Stimulated activated CD8-positive, alpha-beta memory T cell treated with anti-CD3 and anti-CD28 coated beads, Interleukin-7, amount 100 ng/mL, for 48 hours (primary cell): Measurements from ENCODE around the gene LRRC74A.
A peak's percentile ranks its signal among the peaks of the same experiment; 100 is the strongest.

ENCODE experiments used
- DNase-seq, 2 donors: peaks; one replicate each; pipeline ENCODE4 v3.0.0-alpha.2; 2020; ENCODE audit warnings: low read depth in 1 of 2; ENCODE audit errors: extremely low read depth in 1 of 2

Gene LRRC74A

DNA sequence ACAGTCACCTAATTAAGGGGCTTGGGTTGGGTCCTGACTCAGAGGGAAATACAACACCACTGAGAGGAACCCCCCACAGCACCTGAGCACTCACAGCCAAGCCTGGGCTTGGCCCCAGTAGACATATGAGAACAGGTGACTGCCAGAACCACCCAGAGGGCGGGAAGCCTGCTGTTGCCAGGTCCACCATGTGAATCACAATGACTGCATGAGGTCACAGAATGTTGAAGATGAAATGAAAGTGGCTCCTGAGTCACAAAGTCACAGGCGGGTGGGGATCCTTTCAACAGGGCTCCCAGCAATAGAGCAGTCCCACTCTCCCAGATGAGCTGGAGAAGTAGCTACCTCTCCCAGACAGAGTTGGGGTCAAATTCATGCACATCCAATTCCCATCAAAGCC lies at the start of gene LRRC74A:
Gene LRRC74A (plus strand): TSS at position 287 of the 400 bp plus-strand sequence. CDS start 290 bp downstream, outside the sequence.
- DNase-seq, result no peak

DNA sequence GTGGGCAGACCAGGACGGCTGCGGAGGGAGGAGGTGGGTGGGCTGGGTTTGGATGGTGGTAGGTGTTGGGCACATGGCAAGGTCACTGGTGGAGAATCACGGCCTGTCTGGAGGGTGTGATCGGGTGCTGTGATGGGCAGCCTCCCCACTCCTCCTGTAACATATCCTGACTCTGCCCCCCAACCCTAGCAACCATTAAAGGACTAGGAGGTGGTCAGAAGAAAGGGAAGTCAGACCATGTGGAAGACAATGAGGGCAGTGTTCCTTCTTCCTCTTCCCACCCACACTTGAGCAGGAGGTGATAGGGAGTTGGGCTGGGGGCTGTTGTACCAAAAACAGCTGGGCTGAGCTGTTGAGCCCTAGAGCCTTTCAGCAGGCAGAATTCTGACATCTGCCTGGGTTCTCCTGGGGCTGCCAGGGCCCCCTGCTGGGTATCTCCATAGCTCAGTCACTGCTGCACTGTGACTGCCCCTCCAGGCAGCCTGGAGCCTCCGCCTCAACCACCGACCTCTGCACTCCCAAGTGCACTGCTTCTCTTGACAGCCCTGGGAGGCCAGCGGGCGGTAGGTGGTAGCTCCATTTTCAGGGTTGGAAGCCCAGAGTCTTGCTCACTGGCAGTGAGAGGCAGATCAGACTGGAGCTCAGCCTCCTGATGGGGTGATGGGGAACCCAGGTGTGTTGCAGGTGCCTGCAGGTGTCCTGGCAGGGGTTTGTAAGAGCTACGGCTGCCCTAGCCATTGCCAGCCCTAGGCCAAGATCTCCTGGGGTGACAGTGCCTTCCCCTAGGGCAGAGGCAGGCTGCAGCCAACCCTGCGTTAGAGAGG lies 49.6 kb upstream of the LRRC74A start:
- DNase-seq, result no peak

DNA sequence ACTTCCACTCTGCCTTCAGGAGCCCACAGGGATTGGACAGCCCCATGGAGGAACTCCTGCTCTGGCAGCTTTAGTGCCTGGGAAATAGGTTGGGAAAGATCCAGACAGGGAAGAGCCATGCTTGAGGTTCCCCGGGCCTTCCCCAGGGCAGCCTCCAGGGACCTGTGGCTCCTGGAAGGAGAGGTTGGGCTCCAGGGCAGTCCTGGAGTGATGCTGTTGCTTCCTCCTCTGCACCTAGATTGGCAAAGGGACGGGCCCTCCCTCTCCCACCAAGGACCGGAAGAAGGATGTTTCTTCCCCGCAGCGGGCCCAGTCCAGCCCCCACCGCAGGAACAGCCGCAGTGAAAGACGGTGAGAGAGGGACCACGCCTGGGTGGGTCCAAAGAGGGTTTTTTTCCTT lies 48.5 kb upstream of the LRRC74A start:
- DNase-seq, result no peak

DNA sequence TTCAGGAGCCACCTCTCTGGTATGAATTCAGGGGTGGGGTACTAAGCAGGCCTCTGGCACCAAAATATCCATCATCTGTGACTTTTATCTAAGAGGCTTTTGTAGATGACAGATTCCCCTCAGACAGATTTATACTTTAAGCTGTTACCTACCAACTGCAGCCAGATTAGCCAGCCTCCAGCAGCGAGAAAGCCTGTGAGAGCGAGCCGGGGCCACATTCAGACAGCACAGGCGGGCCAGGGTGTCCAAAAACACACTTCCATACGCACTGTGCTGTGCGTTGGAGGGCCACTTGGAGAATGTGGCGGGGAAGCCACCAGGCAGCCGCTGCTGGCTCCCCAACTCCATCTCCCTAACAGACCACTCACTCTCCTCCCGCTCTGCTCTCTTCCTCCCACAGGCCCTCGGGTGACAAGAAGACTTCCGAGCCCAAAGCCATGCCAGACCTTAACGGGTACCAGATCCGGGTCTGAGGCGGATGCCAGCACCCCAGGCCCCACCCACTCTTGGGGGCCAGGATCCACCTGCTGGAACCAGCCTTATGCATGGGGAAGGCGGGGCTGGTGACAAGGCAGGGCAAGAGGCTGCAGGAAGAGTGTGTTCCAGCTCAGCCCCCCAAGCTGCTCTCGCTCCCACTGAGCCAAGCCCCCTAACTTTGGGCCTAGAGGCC lies 47.5 kb upstream of the LRRC74A start:
- DNase-seq, result no peak

DNA sequence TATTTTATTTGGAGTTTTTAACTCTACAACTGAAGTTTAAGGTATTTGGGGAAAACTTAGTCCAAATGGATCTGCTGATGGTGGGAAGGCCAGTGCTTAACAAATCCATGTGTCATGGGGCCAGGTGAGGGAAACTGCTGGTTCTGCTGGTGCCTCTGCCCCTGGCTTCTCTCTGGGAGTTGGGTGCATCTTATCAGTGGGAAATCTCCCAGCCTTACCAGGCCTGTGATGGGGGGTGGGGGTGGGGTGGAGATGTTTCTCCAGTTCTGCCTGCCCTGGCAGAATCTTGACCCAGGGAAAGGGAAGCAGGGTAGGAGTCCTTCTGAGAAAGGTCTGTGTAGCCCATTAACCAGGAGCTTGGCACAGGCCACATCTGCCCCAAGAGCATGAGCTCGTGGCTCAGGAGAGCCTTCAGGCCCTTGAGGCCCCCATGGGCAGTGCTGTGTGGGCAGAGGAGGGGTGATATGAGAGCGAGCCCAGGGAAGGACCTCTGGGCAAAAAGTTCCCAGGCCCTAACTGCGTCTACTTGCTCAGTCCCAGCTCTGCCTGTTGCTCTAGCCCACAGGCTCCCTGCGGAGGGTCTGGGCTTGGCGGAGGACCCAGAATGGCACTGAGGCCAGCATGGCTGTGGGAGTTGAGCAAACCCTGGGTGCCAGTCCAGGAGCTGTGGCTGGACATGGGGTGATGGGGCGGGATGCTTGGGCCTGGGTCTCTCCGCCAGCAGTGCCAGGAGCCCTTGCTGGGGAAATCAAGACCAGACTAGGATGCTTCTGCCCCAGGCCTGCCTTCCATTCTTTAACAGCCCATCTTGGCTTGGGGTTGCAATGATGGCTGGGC lies 46.8 kb upstream of the LRRC74A start:
- no peak for DNase-seq

DNA sequence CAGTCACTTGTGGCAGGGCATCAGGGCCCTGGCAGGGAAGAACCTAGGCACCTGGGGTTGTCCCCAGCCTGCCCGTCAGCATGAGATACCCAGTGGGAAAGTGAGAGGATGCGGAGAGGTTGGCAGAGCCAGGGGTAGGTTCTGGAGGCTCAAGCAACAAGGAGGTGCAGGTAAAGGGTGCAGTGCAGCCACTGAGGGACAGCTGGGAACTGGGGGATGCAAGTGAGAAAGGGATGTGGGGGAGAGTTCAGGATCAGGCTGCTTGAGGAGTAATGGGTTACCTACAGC lies 46.2 kb upstream of the LRRC74A start:
- DNase-seq, result no peak

DNA sequence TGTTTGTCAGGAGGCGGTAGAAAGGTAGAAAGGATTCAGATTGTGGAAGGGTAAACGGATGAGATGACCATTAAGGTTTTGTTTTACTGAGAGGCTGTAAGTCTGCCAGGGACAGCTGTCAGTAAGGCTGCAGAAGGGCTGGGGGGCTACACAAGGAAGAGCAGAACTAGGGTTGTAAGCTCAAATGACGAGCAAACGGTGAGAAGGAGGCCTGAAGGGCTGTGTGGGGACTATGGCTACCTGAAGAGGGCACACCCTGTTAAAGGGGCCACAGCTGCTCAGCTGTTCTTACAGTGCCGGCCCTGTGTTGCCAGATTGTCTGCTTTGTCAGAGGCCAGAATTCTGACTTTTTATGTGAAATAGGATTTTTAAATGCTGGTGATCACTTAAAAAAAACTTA lies 45.8 kb upstream of the LRRC74A start:
- no peak for DNase-seq

DNA sequence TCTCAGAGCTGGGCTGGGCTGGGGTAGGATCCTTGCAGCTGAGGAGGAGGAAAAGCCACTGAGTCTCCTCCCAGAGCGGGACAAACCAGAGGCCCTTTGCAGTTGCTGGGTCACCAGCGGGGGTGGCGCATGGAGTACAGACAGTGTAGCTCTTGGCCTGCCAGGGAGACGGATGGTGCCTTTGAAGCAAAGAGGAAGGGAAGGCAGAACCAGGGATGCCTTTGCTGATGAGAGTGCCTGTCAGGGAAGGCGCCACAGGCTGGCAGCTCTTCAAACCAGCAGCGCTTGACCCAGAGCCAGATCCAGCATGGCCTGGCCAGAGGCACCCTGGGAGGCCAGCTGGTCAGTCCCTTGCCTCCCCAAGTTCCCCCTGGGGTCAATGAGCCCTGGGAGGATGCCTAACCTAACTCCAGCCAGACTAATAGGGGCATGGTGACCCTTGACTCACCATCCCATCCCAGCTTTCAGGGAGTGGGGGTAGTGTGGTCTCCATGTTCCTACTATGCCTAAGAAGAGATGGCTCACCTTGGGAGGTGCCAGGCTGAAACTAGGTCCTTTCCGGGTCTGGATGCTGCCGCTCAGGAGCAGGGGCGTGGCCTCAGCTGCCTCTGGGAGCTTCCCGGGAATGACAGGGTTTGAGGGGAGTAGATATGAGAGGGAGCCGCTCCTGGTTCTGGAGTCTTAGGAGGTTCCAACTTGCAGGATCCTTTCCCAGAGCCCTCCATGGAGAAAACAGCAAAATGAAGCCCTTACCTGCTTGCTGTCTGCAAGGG lies 45.1 kb upstream of the LRRC74A start:
- DNase-seq, result no peak

DNA sequence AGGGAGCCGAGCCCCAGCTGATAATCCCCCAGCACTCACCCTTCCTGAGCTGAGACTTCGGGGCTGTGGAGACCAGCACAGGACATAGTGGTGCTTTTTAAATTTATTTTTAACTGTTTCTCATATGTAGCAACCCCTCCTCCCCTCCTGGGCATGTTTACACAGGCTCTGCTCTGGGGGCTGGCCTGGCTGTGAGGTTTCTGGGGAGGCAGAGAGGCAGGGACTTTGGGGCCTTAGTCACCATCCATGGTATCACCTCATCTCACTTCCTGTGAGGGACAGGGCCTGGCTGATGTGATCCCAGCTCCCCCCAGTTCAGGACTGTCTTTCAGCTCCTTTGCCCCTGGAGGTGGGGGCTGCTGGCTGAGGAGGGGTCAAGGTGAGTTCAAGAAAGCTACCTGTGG lies 44.6 kb upstream of the LRRC74A start:
- no peak for DNase-seq

DNA sequence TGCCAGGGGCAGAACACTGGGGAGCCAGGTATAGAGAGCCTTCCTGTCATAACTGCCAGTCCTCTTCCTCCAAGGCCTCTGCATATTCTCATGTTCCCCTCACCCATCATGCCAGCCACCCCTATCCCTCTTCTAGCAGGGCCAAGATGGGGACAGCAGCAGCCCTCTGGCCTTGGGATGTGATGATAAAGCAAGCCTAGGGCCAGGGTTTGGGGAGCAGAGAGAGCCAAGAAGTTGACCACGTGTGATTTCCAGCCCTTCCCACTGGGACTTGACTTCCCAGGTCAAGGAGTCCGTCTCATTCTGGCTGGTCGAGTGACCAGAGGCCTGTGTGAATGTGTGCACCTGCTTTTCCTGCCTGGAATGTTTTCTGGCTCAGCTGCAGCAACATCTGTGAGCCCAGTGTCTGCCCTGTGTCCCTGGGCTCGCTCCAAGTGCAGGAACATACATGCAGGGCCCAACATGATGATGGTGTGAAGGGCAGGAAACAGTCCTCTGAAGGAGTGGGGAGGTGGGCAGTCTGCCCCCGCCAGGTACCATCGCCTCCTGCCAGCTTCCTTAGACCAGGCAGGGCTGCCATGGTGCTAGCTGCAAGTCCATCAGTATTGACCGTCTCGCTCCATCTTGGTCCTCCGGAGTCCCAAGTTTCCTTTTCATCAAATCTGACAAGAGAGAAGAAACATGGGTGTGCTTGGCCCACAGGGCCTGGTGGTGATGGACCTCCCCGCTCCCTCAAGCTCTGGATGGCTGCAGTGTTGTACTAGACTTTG lies 43.9 kb upstream of the LRRC74A start:
- DNase-seq, result no peak

DNA sequence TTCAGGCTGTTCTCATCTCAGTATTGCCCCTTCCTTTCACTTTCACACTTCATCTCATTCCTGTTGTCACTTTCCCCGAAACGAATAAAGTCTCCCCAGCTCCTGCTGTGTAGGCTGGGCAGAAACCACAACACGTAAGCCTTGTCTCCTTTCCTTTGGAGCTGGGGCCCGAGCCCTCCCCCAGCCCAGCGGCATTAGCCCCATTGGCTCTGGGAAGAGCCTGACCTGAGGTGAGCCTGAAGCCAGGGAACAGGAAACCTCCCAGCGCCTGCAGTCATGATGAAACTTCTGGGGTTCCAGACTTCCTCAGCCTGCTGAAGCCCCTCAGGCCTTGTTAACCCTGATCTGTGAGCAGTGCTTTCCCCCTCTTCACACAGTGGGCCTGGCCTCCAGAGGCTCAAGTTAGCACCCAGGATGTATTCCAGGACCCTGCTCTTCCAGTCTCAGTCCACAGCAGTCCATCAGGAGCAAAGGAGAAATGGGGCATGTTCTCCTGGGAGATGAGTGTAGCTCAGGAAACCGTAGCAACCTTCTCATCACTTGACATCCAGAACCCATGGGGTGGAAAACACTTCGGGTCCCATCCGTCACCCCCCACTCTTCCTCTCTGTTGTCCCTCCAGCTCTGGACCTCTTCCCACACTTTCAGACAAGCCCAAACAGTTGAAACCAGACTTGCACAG lies 43.2 kb upstream of the LRRC74A start:
- no peak for DNase-seq

DNA sequence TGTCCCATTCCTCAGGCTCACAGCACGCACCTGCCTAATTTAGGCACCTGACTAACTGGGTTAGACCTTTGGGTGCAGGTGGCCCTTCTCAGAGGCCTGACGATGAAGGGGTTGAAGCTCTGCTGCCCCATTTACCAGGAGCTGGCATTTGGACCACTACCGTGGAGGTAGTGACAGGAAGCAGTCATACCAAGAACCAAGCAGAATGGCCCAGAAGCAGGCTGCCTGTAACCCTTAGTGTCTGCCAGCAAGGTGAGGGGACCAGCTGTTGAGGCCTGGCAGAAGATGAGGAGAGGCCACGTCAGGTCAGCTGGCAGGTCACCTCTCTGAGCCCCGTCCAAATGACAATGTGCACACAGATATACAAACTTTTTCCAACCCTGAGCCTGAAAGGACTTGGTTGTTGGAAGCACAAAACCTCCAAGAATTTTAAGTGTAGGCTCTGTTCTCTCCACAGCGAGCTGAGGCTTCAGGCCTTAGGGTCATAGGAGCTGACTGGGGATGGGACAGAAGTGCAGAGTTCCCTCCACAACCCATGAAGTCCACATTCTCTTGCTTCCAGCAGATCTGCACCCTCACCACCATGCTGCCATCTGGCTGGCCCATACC lies 41.8 kb upstream of the LRRC74A start:
- no peak for DNase-seq

DNA sequence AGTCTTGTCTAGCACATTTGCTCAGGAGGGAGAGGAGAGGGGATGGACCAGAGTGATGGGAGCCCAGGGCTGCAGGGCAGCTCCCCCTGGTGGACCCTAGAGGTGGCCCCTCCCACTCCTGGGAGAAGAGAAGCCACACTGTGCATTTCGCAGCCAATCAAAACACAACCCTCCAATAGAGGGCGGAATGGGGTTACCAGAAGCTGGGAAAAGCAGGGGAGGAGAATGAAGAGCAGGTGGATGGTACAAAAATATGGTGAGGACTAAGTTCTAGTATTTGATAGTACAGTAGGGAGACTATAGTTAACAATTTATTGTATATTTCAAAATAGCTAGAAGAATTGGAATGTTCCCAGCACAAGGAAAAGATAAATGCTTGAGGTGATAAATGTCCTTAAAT lies 41.3 kb upstream of the LRRC74A start:
- DNase-seq, result peak in 1 of 2 donors; percentile 38

DNA sequence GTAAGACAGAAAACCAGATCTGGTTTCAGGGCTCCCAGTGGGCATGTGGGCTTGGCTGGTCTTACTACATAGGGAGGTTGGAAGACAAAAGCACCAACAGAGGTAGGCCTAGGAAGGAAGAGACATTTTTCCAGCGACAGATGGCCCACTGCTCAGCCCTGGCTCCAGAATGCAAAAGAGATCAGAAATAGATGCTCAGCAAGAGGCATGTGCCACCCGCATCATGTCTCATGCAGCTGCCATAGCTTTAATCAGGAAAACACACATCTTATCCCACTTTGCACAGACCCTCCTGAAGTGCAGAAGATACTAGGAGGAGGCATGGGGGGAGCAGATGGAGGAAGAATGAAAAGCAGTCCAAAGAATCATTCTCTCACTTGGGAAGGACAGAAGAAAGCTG lies 39.6 kb upstream of the LRRC74A start:
- DNase-seq, result no peak

DNA sequence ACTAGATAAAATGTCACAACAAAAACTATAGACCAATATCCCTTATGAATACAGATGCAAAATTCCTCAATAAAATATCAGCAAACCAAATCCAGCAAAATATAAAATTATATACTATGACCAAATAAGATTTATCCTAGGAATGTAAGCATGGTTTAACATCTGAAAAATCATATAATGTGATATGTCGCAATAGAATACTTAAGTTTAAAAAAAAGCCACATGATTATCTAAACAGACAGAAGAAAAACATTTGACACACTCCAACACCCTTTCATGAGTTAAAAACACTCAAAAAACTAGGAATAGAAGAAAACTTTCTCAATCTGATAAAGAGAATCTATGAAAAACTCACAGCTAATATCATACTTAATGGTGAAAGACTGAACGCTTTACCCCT lies 33.8 kb upstream of the LRRC74A start:
- DNase-seq, result no peak

DNA sequence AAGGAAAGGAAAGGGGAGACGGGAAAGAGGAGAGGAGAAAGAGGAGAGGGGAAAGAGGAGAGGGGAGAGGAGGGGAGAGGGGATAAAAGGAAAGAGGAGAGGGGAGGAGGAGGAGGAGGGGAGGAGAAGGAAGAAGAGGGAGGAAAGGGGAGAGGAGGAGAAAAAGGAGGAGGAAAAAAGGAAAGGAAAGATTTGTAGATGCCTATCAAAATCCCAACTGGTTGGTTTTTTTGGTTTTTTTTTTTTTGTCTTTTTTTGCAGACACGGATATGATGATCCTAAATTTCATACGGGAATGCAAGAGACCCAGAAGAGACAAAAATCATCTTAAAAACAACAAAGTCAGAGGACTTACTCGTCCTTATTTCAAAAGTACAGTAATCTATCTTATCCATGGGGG lies 32.9 kb upstream of the LRRC74A start:
- no peak for DNase-seq

DNA sequence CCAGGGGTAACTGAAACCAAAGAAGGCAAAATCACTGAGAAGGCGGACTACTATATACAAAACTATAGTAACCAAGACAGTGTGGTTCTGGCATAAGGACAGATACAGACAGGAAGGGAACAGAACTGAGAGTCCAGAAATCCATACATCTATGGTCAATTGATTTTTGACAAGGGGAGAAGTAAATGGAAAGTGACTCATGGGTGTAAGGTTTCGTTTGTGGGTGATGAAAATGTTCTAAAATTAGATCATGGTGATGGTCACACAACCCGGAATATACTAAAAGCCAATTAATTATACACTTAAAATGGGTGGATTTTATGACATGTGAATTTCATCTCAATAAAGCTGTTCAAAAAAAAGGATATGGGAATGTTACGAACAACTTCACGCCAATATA lies 32.3 kb upstream of the LRRC74A start:
- no peak for DNase-seq

DNA sequence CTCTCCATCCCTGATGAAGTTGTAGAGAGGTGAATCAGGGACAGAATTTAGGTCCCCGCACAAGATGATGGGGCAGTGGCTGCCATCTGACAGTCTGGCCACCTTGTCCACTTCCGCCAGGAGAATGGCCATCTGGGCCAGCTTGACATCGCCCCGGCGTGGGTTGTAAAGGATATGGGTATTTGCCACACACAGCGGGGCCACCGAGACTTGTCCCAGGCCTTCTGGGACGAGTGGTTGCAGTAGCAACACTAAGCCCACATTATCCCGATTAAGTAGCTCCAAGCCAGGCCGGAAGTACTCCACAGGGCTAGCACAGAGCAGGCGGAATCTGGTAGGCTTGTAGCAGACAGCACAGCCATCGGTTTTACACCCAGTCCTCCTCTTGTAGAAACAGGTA lies 19.8 kb upstream of the LRRC74A start:
- no peak for DNase-seq

DNA sequence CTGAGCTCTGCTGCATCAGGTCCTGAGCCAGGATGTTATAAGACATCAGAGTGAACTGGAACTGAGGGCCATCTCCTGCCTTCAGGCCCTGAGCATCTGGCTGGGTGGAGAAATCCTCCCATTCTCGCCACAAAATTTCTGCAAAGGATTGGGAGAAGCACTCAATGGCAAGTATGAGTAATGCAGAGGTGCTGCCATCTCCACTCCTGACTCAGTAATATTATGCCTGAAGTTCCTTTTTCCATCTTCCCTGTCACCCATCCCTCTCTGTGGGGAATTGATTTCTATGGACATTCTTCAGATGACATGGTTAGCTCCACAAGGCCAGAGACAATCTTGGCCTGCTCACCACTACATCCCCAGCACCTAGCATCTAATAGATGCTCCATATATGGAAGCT lies 18.2 kb upstream of the LRRC74A start:
- DNase-seq, result no peak
